GM23338 (cell line): Measurements from ENCODE around the gene NAA25. TPM values are rescaled to one million over a fixed set of nuclear protein-coding genes. Genes with fewer than 3 reads are reported as not detected.

Experiments used
- ATAC-seq: fragments of 200-7000 bp; cut with Tn5 transposase; 3 replicates; pipeline ENCODE4 v1.9.1; 2020
- DNase-seq: peaks from one replicate; pipeline ENCODE4 v3.0.0-alpha.2; 2015; ENCODE audit warnings: low spot score
- H2AFZ ChIP-seq: fragments of 200-600 bp; sonication (generic); 2 replicates; pipeline ENCODE4 v1.8.0; 2016; ENCODE audit warnings: antibody characterized with exemption, mild to moderate bottlenecking, moderate library complexity
- H3F3A ChIP-seq: fragments of 200-600 bp; sonication (generic); replicated peaks from 2 replicates; pipeline ENCODE4 v1.8.0; 2017; ENCODE audit warnings: antibody characterized with exemption, mixed run types, low read depth
- H3K27ac ChIP-seq: fragments of 200-600 bp; sonication (generic); 2 replicates; pipeline ENCODE4 v1.6.1; 2016; ENCODE audit warnings: low read depth
- H3K27me3 ChIP-seq: fragments of 200-600 bp; sonication (generic); 2 replicates; pipeline ENCODE4 v1.8.0; 2016; ENCODE audit warnings: mild to moderate bottlenecking, mixed run types, moderate library complexity; ENCODE audit not compliant: insufficient read depth
- H3K36me3 ChIP-seq: fragments of 200-600 bp; sonication (generic); 2 replicates; pipeline ENCODE4 v1.8.0; 2016; ENCODE audit warnings: mild to moderate bottlenecking; ENCODE audit not compliant: insufficient read depth
- H3K4me1 ChIP-seq: fragments of 200-600 bp; sonication (generic); 2 replicates; pipeline ENCODE4 v1.8.0; 2016; ENCODE audit warnings: mild to moderate bottlenecking, moderate library complexity; ENCODE audit not compliant: insufficient read depth
- H3K4me2 ChIP-seq: fragments of 200-600 bp; sonication (generic); 2 replicates; pipeline ENCODE4 v1.7.1; 2017; ENCODE audit warnings: mixed run types
- H3K4me3 ChIP-seq: fragments of 200-600 bp; sonication (generic); 2 replicates; pipeline ENCODE4 v1.6.1; 2016; ENCODE audit warnings: mixed run types
- H3K79me2 ChIP-seq: fragments of 200-600 bp; sonication (generic); replicated peaks from 2 replicates; pipeline ENCODE4 v1.8.0; 2017; ENCODE audit warnings: mild to moderate bottlenecking; ENCODE audit not compliant: insufficient read depth
- H3K9me2 ChIP-seq: fragments of 200-600 bp; sonication (generic); 2 replicates; pipeline ENCODE4 v1.8.0; 2017; ENCODE audit not compliant: insufficient read depth
- H4K20me1 ChIP-seq: fragments of 200-600 bp; sonication (generic); replicated peaks from 2 replicates; pipeline ENCODE4 v1.8.0; 2017; ENCODE audit warnings: mild to moderate bottlenecking; ENCODE audit not compliant: insufficient read depth
- H3K27ac Mint-ChIP-seq: 2 replicates; pipeline ENCODE4 v1.8.0; 2020; ENCODE audit warnings: inconsistent platforms, mild to moderate bottlenecking, moderate library complexity, mixed read lengths
- H3K27me3 Mint-ChIP-seq: 3 replicates; pipeline ENCODE4 v1.8.0; 2022; ENCODE audit warnings: low read depth, mild to moderate bottlenecking, moderate library complexity, mixed read lengths, inconsistent platforms; ENCODE audit not compliant: insufficient read depth, poor library complexity
- H3K36me3 Mint-ChIP-seq: 3 replicates; pipeline ENCODE4 v1.8.0; 2021; ENCODE audit warnings: low read depth, mild to moderate bottlenecking, inconsistent platforms, moderate library complexity, mixed read lengths
- H3K4me1 Mint-ChIP-seq: 3 replicates; pipeline ENCODE4 v1.8.0; 2020; ENCODE audit warnings: mild to moderate bottlenecking, inconsistent platforms, mixed read lengths
- H3K4me3 Mint-ChIP-seq: 3 replicates; pipeline ENCODE4 v1.8.0; 2021; ENCODE audit warnings: moderate library complexity, mild to moderate bottlenecking, inconsistent platforms, mixed read lengths
- H3K9me3 Mint-ChIP-seq: 3 replicates; pipeline ENCODE4 v1.8.0; 2020; ENCODE audit warnings: moderate library complexity, mild to moderate bottlenecking, inconsistent platforms, mixed read lengths
- CREB1 ChIP-seq: fragments of 250-450 bp; sonication (Bioruptor Pico); IDR thresholded peaks from 2 replicates; pipeline ENCODE4 v1.5.0; 2020; ENCODE audit warnings: low read depth, mild to moderate bottlenecking, moderate library complexity
- CTCF ChIP-seq, 2 experiments: fragments of 200-600 bp in 1 of 2; sonication (generic) in 1 of 2; conservative IDR thresholded peaks; 2 replicates each; pipeline versions ENCODE4 v1.5.1 to v1.6.1; 2016 to 2017; ENCODE audit warnings: antibody characterized with exemption in 2 of 2, low read depth in 2 of 2, mild to moderate bottlenecking in 2 of 2, moderate library complexity in 1 of 2
- ETS1 ChIP-seq: IDR thresholded peaks from 2 replicates; pipeline ENCODE4 v1.6.1; 2016; ENCODE audit warnings: antibody characterized with exemption
- EZH2 ChIP-seq: fragments of 200-600 bp; sonication (generic); IDR thresholded peaks from one replicate; pipeline ENCODE4 v1.8.0; 2017; ENCODE audit warnings: antibody characterized with exemption, mild to moderate bottlenecking, low read depth; ENCODE audit not compliant: unreplicated experiment
- EZH2phosphoT487 ChIP-seq: fragments of 200-600 bp; sonication (generic); IDR thresholded peaks from one replicate; pipeline ENCODE4 v1.8.1; 2018; ENCODE audit warnings: antibody characterized with exemption; ENCODE audit not compliant: unreplicated experiment
- JUNB ChIP-seq: IDR thresholded peaks from one replicate; pipeline ENCODE4 v1.6.1; 2016; ENCODE audit warnings: antibody characterized with exemption; ENCODE audit not compliant: unreplicated experiment
- NANOG ChIP-seq: IDR thresholded peaks from 2 replicates; pipeline ENCODE4 v1.6.1; 2016; ENCODE audit warnings: antibody characterized with exemption, borderline replicate concordance
- POLR2AphosphoS5 ChIP-seq: IDR thresholded peaks from 2 replicates; pipeline ENCODE4 v1.6.1; 2016; ENCODE audit warnings: antibody characterized with exemption, low read depth
- REST ChIP-seq: IDR thresholded peaks from one replicate; pipeline ENCODE4 v1.6.1; 2018; ENCODE audit warnings: antibody characterized with exemption; ENCODE audit not compliant: unreplicated experiment
- STAT1 ChIP-seq: IDR thresholded peaks from one replicate; pipeline ENCODE4 v1.6.1; 2016; ENCODE audit warnings: antibody characterized with exemption; ENCODE audit not compliant: unreplicated experiment
- ZNF114 ChIP-seq: fragments of 250-450 bp; sonication (Bioruptor Pico); IDR thresholded peaks from 2 replicates; pipeline ENCODE4 v1.5.0; 2020; ENCODE audit warnings: mild to moderate bottlenecking, moderate library complexity
- ZNF331 ChIP-seq: fragments of 250-450 bp; sonication (Bioruptor Pico); IDR thresholded peaks from 2 replicates; pipeline ENCODE4 v1.5.0; 2020; ENCODE audit warnings: low read depth, mild to moderate bottlenecking, moderate library complexity
- ZNF462 ChIP-seq: fragments of 250-450 bp; sonication (Bioruptor Pico); IDR thresholded peaks from 2 replicates; pipeline ENCODE4 v1.5.0; 2020; ENCODE audit warnings: mild to moderate bottlenecking, moderate library complexity
- polyA plus RNA-seq: library from polyadenylated mRNA; unstranded; fragments of >200 nt; fragmentation: Nextera tagmentation; extraction: Ambion mirVana; gene quantifications from 2 replicates; pipeline ENCODE4 v1.2.1, GENCODE V29; 2016
- total RNA-seq: library from RNA; depleted of rRNA; stranded (reverse); fragments of >200 nt; shearing (Covaris generic); gene quantifications from 2 replicates; pipeline ENCODE4 v1.2.3, GENCODE V29; 2014

Gene NAA25
- total and polyA plus RNA-seq, 2 experiments from 2014 or later, result 49.0 to 55.1 TPM

- H3K9me3 Mint-ChIP-seq, result peaks cover 13% of the 10 kb centered on the region; the same call in 2 of the 3 replicates
- H3K27me3 Mint-ChIP-seq, result peaks cover 2% of the 10 kb centered on the region
- H3K79me2 ChIP-seq, result no peaks in the 10 kb centered on the region
- peaks cover 46% of the 10 kb centered on the region for H3K36me3 ChIP-seq
- H3F3A ChIP-seq, result no peaks in the 10 kb centered on the region
- no peak overlapping the region for H3K4me2 ChIP-seq
- H3K4me1 ChIP-seq, result no peaks in the 10 kb centered on the region
- no peak overlapping the region for H2AFZ ChIP-seq
- no peaks in the 10 kb centered on the region for H3K27me3 ChIP-seq
- DNase-seq (no peak), ATAC-seq (no peak)
- TF ChIP-seq ZNF331 (no peak), ZNF114 (CRISPR knock-in tag) (no peak), ZNF462 (no peak), ETS1 (no peak), CTCF (conservative IDR thresholded peaks at IDR 0.05; ENCODE audit: low read depth in 2 of 2) (no peak), REST (no peak), EZH2phosphoT487 (no peak), JUNB (no peak), POLR2AphosphoS5 (no peak), STAT1 (no peak), CREB1 (CRISPR knock-in tag) (no peak), NANOG (no peak), EZH2 (no peak)
- H3K4me3 Mint-ChIP-seq, result no peak overlapping the region
- H3K36me3 Mint-ChIP-seq, result peaks cover 65% of the 10 kb centered on the region
- H3K4me3 ChIP-seq, result no peak overlapping the region
- H3K9me2 ChIP-seq, result no peaks in the 10 kb centered on the region
- no peak overlapping the region for H3K27ac ChIP-seq
- no peaks in the 10 kb centered on the region for H3K4me1 Mint-ChIP-seq
- no peak overlapping the region for H3K27ac Mint-ChIP-seq
- H4K20me1 ChIP-seq, result 0 out of 2 replicates have a peak, but pooled peaks cover 6% of the 10 kb centered on the region
Observed at GRCh38 chr12:112151766-112152541, 43.4 kb upstream of the NAA25 start.
